ENCODE results near the gene KDM6A. TPM values are rescaled to one million over a fixed set of nuclear protein-coding genes. Genes with fewer than 3 reads are reported as not detected.

The KDM6A gene
- total RNA-seq, 1 experiment from 2014 or later: 21.0 TPM

GRCh38 chrX:44884944-44885343 is 12.0 kb downstream of the KDM6A start:
- no peak overlapping the region for H3K27ac ChIP-seq (ENCODE audit: low read depth, low read length)
- ChIA-PET CTCF (no interaction called here), RAD21 (ENCODE audit: low non-redundant PET in 1 of 2, low total read pairs in 2 of 2, uncharacterized antibody in 2 of 2, unreplicated experiment in 2 of 2) (no interaction called here), POLR2A (no interaction called here)
- no peaks in the 10 kb centered on the region for H3K9me2 ChIP-seq (ENCODE audit: insufficient read depth)
- intact Hi-C loops (cut with micrococcal nuclease): no loop called here
- H3K79me2 ChIP-seq (ENCODE audit: insufficient read depth, low read length): peaks cover 90% of the 10 kb centered on the region
- ATAC-seq: no peak
- no TSS peak for BruUV-seq (replicated peaks)
- H3K27me3 ChIP-seq (ENCODE audit: insufficient read depth, low read length): no peaks in the 10 kb centered on the region
- no peak overlapping the region for H2AFZ ChIP-seq (ENCODE audit: low read depth, low read length, poor library complexity, severe bottlenecking)
- no peak overlapping the region for H3K4me3 ChIP-seq (replicated peaks in 1 of 2; ENCODE audit: low read depth in 1 of 2, low read length in 2 of 2)
- H3K4me2 ChIP-seq (ENCODE audit: low read length): no peak overlapping the region
- no peak for DNase-seq (ENCODE audit: low read depth, low spot score)
- no peak for TF ChIP-seq EZH2phosphoT487 (IDR thresholded peaks at IDR 0.05; ENCODE audit: borderline replicate concordance)
- TF ChIP-seq ZFX (IDR thresholded peaks at IDR 0.05): no peak
- no peaks in the 10 kb centered on the region for H3K4me1 ChIP-seq (ENCODE audit: control insufficient read depth in 1 of 2, insufficient read depth in 2 of 2, low read length in 2 of 2)
- H4K20me1 ChIP-seq (ENCODE audit: insufficient read depth): no peaks in the 10 kb centered on the region; the same call in 1 of the 2 replicates
- no peaks in the 10 kb centered on the region for H3K36me3 ChIP-seq (ENCODE audit: control insufficient read depth in 1 of 2, insufficient read depth in 2 of 2, low read length in 2 of 2)
- H3K9ac ChIP-seq (ENCODE audit: low read length): no peak overlapping the region
- H3K9me3 ChIP-seq (ENCODE audit: control insufficient read depth in 1 of 2, insufficient read depth in 1 of 2, low read depth in 1 of 2, low read length in 2 of 2): no peaks in the 10 kb centered on the region

DNA sequence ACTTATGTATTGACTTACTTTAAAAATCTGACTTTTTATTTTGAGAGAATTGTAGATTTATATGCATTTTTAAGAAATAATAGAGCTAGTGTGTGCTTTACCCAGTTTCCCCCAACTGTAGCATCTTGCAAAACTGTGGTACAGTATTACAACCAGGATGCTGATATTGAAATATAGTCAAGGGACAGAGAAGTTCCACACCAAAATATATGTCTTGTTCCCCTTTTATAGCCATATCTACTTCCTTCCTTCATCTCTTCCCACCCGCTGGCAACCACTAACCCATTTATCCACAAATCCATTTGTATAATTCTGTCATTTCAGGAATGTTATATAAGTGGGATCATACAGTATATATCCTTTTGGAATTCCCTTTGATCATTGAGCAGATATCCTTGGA is 16.8 kb downstream of the KDM6A start:
- Histone ChIP-seq H3K27me3 (ENCODE audit: insufficient read depth, low read length) (no peaks in the 10 kb centered on the region), H3K9me2 (ENCODE audit: insufficient read depth) (no peaks in the 10 kb centered on the region), H4K20me1 (ENCODE audit: insufficient read depth) (no peaks in the 10 kb centered on the region), H2AFZ (ENCODE audit: low read depth, low read length, poor library complexity, severe bottlenecking) (no peak overlapping the region), H3K27ac (ENCODE audit: low read depth, low read length) (no peak overlapping the region), H3K4me3 (replicated peaks in 1 of 2; ENCODE audit: low read depth in 1 of 2, low read length in 2 of 2) (no peak overlapping the region), H3K79me2 (ENCODE audit: insufficient read depth, low read length) (peaks cover 83% of the 10 kb centered on the region), H3K9ac (ENCODE audit: low read length) (no peak overlapping the region), H3K36me3 (ENCODE audit: control insufficient read depth in 1 of 2, insufficient read depth in 2 of 2, low read length in 2 of 2) (no peaks in the 10 kb centered on the region), H3K4me1 (ENCODE audit: control insufficient read depth in 1 of 2, insufficient read depth in 2 of 2, low read length in 2 of 2) (no peaks in the 10 kb centered on the region), H3K9me3 (ENCODE audit: control insufficient read depth in 1 of 2, insufficient read depth in 1 of 2, low read depth in 1 of 2, low read length in 2 of 2) (no peaks in the 10 kb centered on the region), H3K4me2 (ENCODE audit: low read length) (no peak overlapping the region)
- ChIA-PET POLR2A (no interaction called here), RAD21 (ENCODE audit: low non-redundant PET in 1 of 2, low total read pairs in 2 of 2, uncharacterized antibody in 2 of 2, unreplicated experiment in 2 of 2) (no interaction called here), CTCF (no interaction called here)
- intact Hi-C loops (cut with micrococcal nuclease): no loop called here
- DNase-seq (ENCODE audit: low read depth, low spot score) (no peak), ATAC-seq (no peak)
- TF ChIP-seq SP1 (IDR thresholded peaks at IDR 0.05; ENCODE audit: low read depth) (no peak), CEBPB (IDR thresholded peaks at IDR 0.05; ENCODE audit: low read depth) (no peak), POLR2AphosphoS5 (IDR thresholded peaks at IDR 0.05; ENCODE audit: low read depth, low read length) (no peak), SIN3A (IDR thresholded peaks at IDR 0.05; ENCODE audit: low read depth) (no peak), TCF7L2 (IDR thresholded peaks at IDR 0.05; ENCODE audit: borderline replicate concordance, extremely low read depth, insufficient read depth, insufficient read length) (no peak), CBX3 (IDR thresholded peaks at IDR 0.05; ENCODE audit: low read depth) (no peak)
- TF ChIP-seq, protein P1, sequence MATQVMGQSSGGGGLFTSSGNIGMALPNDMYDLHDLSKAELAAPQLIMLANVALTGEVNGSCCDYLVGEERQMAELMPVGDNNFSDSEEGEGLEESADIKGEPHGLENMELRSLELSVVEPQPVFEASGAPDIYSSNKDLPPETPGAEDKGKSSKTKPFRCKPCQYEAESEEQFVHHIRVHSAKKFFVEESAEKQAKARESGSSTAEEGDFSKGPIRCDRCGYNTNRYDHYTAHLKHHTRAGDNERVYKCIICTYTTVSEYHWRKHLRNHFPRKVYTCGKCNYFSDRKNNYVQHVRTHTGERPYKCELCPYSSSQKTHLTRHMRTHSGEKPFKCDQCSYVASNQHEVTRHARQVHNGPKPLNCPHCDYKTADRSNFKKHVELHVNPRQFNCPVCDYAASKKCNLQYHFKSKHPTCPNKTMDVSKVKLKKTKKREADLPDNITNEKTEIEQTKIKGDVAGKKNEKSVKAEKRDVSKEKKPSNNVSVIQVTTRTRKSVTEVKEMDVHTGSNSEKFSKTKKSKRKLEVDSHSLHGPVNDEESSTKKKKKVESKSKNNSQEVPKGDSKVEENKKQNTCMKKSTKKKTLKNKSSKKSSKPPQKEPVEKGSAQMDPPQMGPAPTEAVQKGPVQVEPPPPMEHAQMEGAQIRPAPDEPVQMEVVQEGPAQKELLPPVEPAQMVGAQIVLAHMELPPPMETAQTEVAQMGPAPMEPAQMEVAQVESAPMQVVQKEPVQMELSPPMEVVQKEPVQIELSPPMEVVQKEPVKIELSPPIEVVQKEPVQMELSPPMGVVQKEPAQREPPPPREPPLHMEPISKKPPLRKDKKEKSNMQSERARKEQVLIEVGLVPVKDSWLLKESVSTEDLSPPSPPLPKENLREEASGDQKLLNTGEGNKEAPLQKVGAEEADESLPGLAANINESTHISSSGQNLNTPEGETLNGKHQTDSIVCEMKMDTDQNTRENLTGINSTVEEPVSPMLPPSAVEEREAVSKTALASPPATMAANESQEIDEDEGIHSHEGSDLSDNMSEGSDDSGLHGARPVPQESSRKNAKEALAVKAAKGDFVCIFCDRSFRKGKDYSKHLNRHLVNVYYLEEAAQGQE (IDR thresholded peaks at IDR 0.05; ENCODE audit: low read depth): no peak
- TF ChIP-seq, protein P2, sequence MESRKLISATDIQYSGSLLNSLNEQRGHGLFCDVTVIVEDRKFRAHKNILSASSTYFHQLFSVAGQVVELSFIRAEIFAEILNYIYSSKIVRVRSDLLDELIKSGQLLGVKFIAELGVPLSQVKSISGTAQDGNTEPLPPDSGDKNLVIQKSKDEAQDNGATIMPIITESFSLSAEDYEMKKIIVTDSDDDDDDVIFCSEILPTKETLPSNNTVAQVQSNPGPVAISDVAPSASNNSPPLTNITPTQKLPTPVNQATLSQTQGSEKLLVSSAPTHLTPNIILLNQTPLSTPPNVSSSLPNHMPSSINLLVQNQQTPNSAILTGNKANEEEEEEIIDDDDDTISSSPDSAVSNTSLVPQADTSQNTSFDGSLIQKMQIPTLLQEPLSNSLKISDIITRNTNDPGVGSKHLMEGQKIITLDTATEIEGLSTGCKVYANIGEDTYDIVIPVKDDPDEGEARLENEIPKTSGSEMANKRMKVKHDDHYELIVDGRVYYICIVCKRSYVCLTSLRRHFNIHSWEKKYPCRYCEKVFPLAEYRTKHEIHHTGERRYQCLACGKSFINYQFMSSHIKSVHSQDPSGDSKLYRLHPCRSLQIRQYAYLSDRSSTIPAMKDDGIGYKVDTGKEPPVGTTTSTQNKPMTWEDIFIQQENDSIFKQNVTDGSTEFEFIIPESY (IDR thresholded peaks at IDR 0.05; ENCODE audit: extremely low read depth, insufficient replicate concordance, low read length): no peak
- BruUV-seq (replicated peaks): no TSS peak

Measured in HCT116 (cell line).